ENCODE measurements around the gene RARB. TPM values are rescaled to one million over a fixed set of nuclear protein-coding genes. Genes with fewer than 3 reads are reported as not detected.

The RARB gene
- total and polyA plus RNA-seq, 2 of the 13 experiments (the other 11 are each of a cell fraction or from before 2014, with no cell fraction given), result 0.16 TPM; not detected in 1

- TF ChIP-seq, protein P1, sequence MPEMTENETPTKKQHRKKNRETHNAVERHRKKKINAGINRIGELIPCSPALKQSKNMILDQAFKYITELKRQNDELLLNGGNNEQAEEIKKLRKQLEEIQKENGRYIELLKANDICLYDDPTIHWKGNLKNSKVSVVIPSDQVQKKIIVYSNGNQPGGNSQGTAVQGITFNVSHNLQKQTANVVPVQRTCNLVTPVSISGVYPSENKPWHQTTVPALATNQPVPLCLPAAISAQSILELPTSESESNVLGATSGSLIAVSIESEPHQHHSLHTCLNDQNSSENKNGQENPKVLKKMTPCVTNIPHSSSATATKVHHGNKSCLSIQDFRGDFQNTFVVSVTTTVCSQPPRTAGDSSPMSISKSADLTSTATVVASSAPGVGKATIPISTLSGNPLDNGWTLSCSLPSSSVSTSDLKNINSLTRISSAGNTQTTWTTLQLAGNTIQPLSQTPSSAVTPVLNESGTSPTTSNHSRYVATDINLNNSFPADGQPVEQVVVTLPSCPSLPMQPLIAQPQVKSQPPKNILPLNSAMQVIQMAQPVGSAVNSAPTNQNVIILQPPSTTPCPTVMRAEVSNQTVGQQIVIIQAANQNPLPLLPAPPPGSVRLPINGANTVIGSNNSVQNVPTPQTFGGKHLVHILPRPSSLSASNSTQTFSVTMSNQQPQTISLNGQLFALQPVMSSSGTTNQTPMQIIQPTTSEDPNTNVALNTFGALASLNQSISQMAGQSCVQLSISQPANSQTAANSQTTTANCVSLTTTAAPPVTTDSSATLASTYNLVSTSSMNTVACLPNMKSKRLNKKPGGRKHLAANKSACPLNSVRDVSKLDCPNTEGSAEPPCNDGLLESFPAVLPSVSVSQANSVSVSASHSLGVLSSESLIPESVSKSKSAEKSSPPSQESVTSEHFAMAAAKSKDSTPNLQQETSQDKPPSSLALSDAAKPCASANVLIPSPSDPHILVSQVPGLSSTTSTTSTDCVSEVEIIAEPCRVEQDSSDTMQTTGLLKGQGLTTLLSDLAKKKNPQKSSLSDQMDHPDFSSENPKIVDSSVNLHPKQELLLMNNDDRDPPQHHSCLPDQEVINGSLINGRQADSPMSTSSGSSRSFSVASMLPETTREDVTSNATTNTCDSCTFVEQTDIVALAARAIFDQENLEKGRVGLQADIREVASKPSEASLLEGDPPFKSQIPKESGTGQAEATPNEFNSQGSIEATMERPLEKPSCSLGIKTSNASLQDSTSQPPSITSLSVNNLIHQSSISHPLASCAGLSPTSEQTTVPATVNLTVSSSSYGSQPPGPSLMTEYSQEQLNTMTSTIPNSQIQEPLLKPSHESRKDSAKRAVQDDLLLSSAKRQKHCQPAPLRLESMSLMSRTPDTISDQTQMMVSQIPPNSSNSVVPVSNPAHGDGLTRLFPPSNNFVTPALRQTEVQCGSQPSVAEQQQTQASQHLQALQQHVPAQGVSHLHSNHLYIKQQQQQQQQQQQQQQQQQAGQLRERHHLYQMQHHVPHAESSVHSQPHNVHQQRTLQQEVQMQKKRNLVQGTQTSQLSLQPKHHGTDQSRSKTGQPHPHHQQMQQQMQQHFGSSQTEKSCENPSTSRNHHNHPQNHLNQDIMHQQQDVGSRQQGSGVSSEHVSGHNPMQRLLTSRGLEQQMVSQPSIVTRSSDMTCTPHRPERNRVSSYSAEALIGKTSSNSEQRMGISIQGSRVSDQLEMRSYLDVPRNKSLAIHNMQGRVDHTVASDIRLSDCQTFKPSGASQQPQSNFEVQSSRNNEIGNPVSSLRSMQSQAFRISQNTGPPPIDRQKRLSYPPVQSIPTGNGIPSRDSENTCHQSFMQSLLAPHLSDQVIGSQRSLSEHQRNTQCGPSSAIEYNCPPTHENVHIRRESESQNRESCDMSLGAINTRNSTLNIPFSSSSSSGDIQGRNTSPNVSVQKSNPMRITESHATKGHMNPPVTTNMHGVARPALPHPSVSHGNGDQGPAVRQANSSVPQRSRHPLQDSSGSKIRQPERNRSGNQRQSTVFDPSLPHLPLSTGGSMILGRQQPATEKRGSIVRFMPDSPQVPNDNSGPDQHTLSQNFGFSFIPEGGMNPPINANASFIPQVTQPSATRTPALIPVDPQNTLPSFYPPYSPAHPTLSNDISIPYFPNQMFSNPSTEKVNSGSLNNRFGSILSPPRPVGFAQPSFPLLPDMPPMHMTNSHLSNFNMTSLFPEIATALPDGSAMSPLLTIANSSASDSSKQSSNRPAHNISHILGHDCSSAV (CRISPR knock-in tag; IDR thresholded peaks at IDR 0.05; ENCODE audit: borderline replicate concordance), result no peak
- TF ChIP-seq TCF7L2 (IDR thresholded peaks at IDR 0.05; ENCODE audit: low read depth, low read length), result no peak
These were observed 120.0 kb downstream of the RARB start (continued) for GRCh38 chr3:25547943-25548674.

GRCh38 chr3:25548836-25549235, 120.8 kb downstream of the RARB start:
- H3K9ac ChIP-seq (ENCODE audit: insufficient read depth, low read depth, low read length), result no peak overlapping the region
- no peak for FAIRE-seq
- intact Hi-C loops (cut with micrococcal nuclease; ENCODE audit: unreplicated experiment), result no loop called here
- ATAC-seq, result no peak
- POLR2A ChIA-PET, result no interaction called here
- H3K9me3 ChIP-seq (ENCODE audit: low read length), result no peaks in the 10 kb centered on the region
- H3K79me2 ChIP-seq (ENCODE audit: insufficient read depth, low read length), result no peaks in the 10 kb centered on the region
- no peak for TF ChIP-seq POLR2G (IDR thresholded peaks at IDR 0.05; ENCODE audit: low read depth, low read length)
- H3K27ac ChIP-seq (ENCODE audit: extremely low read length, insufficient read depth, low read length), result no peak overlapping the region
- no peak for DNase-seq (ENCODE audit: low spot score)
- no peak overlapping the region for H3K4me2 ChIP-seq (ENCODE audit: low read depth, low read length)
- no peaks in the 10 kb centered on the region for H3K36me3 ChIP-seq (replicated peaks in 1 of 2; ENCODE audit: control insufficient read depth in 1 of 2, insufficient read depth in 2 of 2, low read length in 2 of 2)
- no peaks in the 10 kb centered on the region for H3K4me1 ChIP-seq (ENCODE audit: insufficient read depth, low read length)
- CTCF ChIA-PET (ENCODE audit: low intra/inter-chr PET ratio, low total read pairs), result interaction anchor here (0.6 kb wide), 1 partner anchor 134 kb away, joined by 3 read pairs; no protein-coding TSS in a partner anchor
- WGBS (ENCODE audit: low lambda C conversion rate), result 48% methylated on average over 2 of the region's 2 CpGs
- in situ Hi-C loops (cut with HindIII; ENCODE audit: extremely low pct_ligation_motif_present, low pct_unique_long_range_greater_than_20kb), result no loop called here
- H3K27me3 ChIP-seq (ENCODE audit: control insufficient read depth in 1 of 2, insufficient read depth in 2 of 2, low read length in 2 of 2), result no peaks in the 10 kb centered on the region
- H4K20me1 ChIP-seq (ENCODE audit: insufficient read depth, low read length), result no peaks in the 10 kb centered on the region
- H2AFZ ChIP-seq (ENCODE audit: low read length), result no peak overlapping the region
- BruUV-seq (replicated peaks), result no TSS peak
- no peak overlapping the region for H3K4me3 ChIP-seq (replicated peaks in 1 of 3; ENCODE audit: insufficient read depth in 1 of 3, low read depth in 2 of 3, low read length in 3 of 3)

All from HepG2 (cell line).